AG04449 (cell line): ENCODE data around the gene ASCL4.

Experiments used
- CTCF ChIA-PET: fragments of 350-600 bp; formaldehyde crosslinking; extraction: SDS; loops from one replicate; lab custom pipeline; 2021; ENCODE audit warnings: antibody characterized with exemption; lab: Yijun Ruan, JAX
- POLR2A ChIA-PET: fragments of 400-600, 350-600 bp; formaldehyde crosslinking; extraction: SDS; loops from one replicate; lab custom pipeline; 2020; ENCODE audit warnings: antibody characterized with exemption, inconsistent platforms; lab: Yijun Ruan, JAX
- DNase-seq: peaks from one replicate; pipeline ENCODE4 v3.0.0-alpha.2; 2010; ENCODE audit warnings: low read depth, low spot score
- H3K4me3 ChIP-seq: 2 replicates; pipeline ENCODE4 v1.5.1; 2011; ENCODE audit warnings: low read depth, mild to moderate bottlenecking, control low read depth, low read length
- CTCF ChIP-seq: IDR thresholded peaks from one replicate; pipeline ENCODE4 v1.5.1; 2011; ENCODE audit warnings: mild to moderate bottlenecking, moderate library complexity, low read length, control low read depth, inconsistent platforms; ENCODE audit not compliant: insufficient read depth; ENCODE audit errors: missing control alignments

Gene ASCL4

GRCh38 chr12:107798580-107798979 is 24.1 kb downstream of the ASCL4 start:
- CTCF ChIA-PET = no interaction called here
- DNase-seq = no peak
- POLR2A ChIA-PET = no interaction called here
- TF ChIP-seq CTCF = no peak
- no peak overlapping the region for H3K4me3 ChIP-seq

GRCh38 chr12:107801150-107801549 is 26.6 kb downstream of the ASCL4 start:
- POLR2A ChIA-PET = no interaction called here
- no peak for DNase-seq
- no peak for TF ChIP-seq CTCF
- H3K4me3 ChIP-seq = no peak overlapping the region
- CTCF ChIA-PET = no interaction called here

GRCh38 chr12:107803092-107803491 is 28.6 kb downstream of the ASCL4 start:
- no peak for DNase-seq
- H3K4me3 ChIP-seq = no peak overlapping the region
- ChIA-PET CTCF (no interaction called here), POLR2A (no interaction called here)
- no peak for TF ChIP-seq CTCF

- H3K4me3 ChIP-seq = no peak overlapping the region
- CTCF ChIA-PET = no interaction called here
- TF ChIP-seq CTCF = no peak
- POLR2A ChIA-PET = no interaction called here
- DNase-seq = no peak
Measured at GRCh38 chr12:107805488-107806180, 31.1 kb downstream of the ASCL4 start.

GRCh38 chr12:107807471-107808150 is 33.1 kb downstream of the ASCL4 start:
- CTCF ChIA-PET = no interaction called here
- POLR2A ChIA-PET = no interaction called here
- H3K4me3 ChIP-seq = no peak overlapping the region
- no peak for TF ChIP-seq CTCF
- DNase-seq = no peak

- no peak for DNase-seq
- H3K4me3 ChIP-seq = no peak overlapping the region
- no peak for TF ChIP-seq CTCF
- ChIA-PET CTCF (no interaction called here), POLR2A (no interaction called here)
Measured at GRCh38 chr12:107817250-107817649, 42.7 kb downstream of the ASCL4 start.
